HepG2 (cell line): ENCODE data around the gene NFE2L1. TPM values are rescaled to one million over a fixed set of nuclear protein-coding genes. Genes with fewer than 3 reads are reported as not detected.
A peak's percentile ranks its signal among the peaks of the same experiment; 100 is the strongest.

Experiments
- ATAC-seq: fragments of 200-7000 bp; cut with Tn5 transposase; 3 replicates; pipeline ENCODE4 v1.9.1; 2020; ENCODE audit warnings: mild to moderate bottlenecking, moderate library complexity
- BruUV-seq: library from RNA; stranded (reverse); fragments of 400-500 nt; replicated peaks from 2 replicates; lab custom pipeline; 2021; lab: Mats Ljungman, UMichigan
- CTCF ChIA-PET: fragments of 300-600 bp; formaldehyde crosslinking; extraction: SDS; loops from one replicate; lab custom pipeline; 2021; ENCODE audit warnings: low total read pairs, inconsistent platforms, low intra/inter-chr PET ratio; lab: Yijun Ruan, JAX
- POLR2A ChIA-PET: fragments of 350-600 bp; sonication (Branson Sonifier 250); formaldehyde crosslinking; loops from one replicate; lab custom pipeline; 2020; ENCODE audit warnings: antibody characterized with exemption, inconsistent platforms; lab: Yijun Ruan, JAX
- DNase-seq: peaks from one replicate; pipeline ENCODE4 v3.0.0-alpha.2; 2015; ENCODE audit warnings: low spot score
- FAIRE-seq: peaks from 3 replicates; lab custom pipeline; 2011; peaks lifted over from hg19 to GRCh38; lab: Jason Lieb, UNC
- H2AFZ ChIP-seq: one replicate; pipeline ENCODE4 v1.6.1; 2011; ENCODE audit warnings: low read length, inconsistent platforms
- H3K27ac ChIP-seq: fragments of 300-600 bp; 3 replicates; pipeline ENCODE4 v1.8.0; 2011; ENCODE audit warnings: mixed run types, mild to moderate bottlenecking, mixed read lengths, low read length, inconsistent platforms; ENCODE audit not compliant: insufficient read depth; ENCODE audit errors: extremely low read length
- H3K27me3 ChIP-seq, 2 experiments: fragments of 200-600 bp in 1 of 2; 2 replicates in 1 of 2; 3 replicates in 1 of 2; pipeline versions ENCODE4 v1.6.0 to v1.8.0; 2011; ENCODE audit warnings: low read length in 2 of 2, mild to moderate bottlenecking in 2 of 2, moderate library complexity in 2 of 2, inconsistent platforms in 1 of 2; ENCODE audit not compliant: insufficient read depth in 2 of 2, control insufficient read depth in 1 of 2
- H3K36me3 ChIP-seq, 2 experiments: fragments of 200-600 bp in 1 of 2; replicated peaks in 1 of 2; 2 replicates in 1 of 2; 3 replicates in 1 of 2; pipeline versions ENCODE4 v1.5.1 to v1.8.0; 2011; ENCODE audit warnings: low read length in 2 of 2, inconsistent platforms in 1 of 2; ENCODE audit not compliant: insufficient read depth in 2 of 2, control insufficient read depth in 1 of 2
- H3K4me1 ChIP-seq: 2 replicates; pipeline ENCODE4 v1.5.1; 2012; ENCODE audit warnings: low read length, inconsistent platforms; ENCODE audit not compliant: insufficient read depth
- H3K4me2 ChIP-seq: 2 replicates; pipeline ENCODE4 v1.6.0; 2011; ENCODE audit warnings: low read depth, low read length, inconsistent platforms
- H3K4me3 ChIP-seq, 3 experiments: fragments of 200-600 bp in 1 of 3; sonication (generic), shearing (Covaris generic) in 1 of 3; replicated peaks in 1 of 3; 2 replicates each; pipeline ENCODE4 v1.5.1; 2011 to 2016; ENCODE audit warnings: low read length in 3 of 3, inconsistent platforms in 2 of 3, low read depth in 2 of 3, mild to moderate bottlenecking in 2 of 3, control low read depth in 1 of 3, mixed read lengths in 1 of 3; ENCODE audit not compliant: insufficient read depth in 1 of 3
- H3K79me2 ChIP-seq: one replicate; pipeline ENCODE4 v1.6.1; 2011; ENCODE audit warnings: low read length, inconsistent platforms; ENCODE audit not compliant: insufficient read depth
- H3K9ac ChIP-seq: 2 replicates; pipeline ENCODE4 v1.6.0; 2011; ENCODE audit warnings: mild to moderate bottlenecking, low read depth, low read length, inconsistent platforms; ENCODE audit not compliant: insufficient read depth
- H3K9me3 ChIP-seq: 2 replicates; pipeline ENCODE4 v1.5.1; 2012; ENCODE audit warnings: mild to moderate bottlenecking, low read length
- H4K20me1 ChIP-seq: 2 replicates; pipeline ENCODE4 v1.6.0; 2011; ENCODE audit warnings: inconsistent platforms, mild to moderate bottlenecking, low read length, moderate library complexity; ENCODE audit not compliant: insufficient read depth
- AKAP8 ChIP-seq: sonication (generic); formaldehyde crosslinking; IDR thresholded peaks from 2 replicates; pipeline ENCODE4 v1.5.1; 2020; ENCODE audit warnings: mild to moderate bottlenecking, missing genetic modification reagents
- ARNT2 ChIP-seq: sonication (generic); formaldehyde crosslinking; IDR thresholded peaks from 2 replicates; pipeline ENCODE4 v1.8.0; 2022; ENCODE audit warnings: mild to moderate bottlenecking, low read depth, missing genetic modification reagents, moderate library complexity
- ATF4 ChIP-seq, 2 experiments: fragments of 450-650 bp in 1 of 2; sonication (generic) in 1 of 2; formaldehyde crosslinking; IDR thresholded peaks; 2 replicates each; pipeline versions ENCODE4 v1.5.0 to v1.8.0; 2020 to 2022; ENCODE audit warnings: mild to moderate bottlenecking in 1 of 2, missing genetic modification reagents in 1 of 2
- BATF2 ChIP-seq: sonication (generic); formaldehyde crosslinking; IDR thresholded peaks from 2 replicates; pipeline ENCODE4 v1.8.0; 2022; ENCODE audit warnings: mild to moderate bottlenecking, missing genetic modification reagents, moderate library complexity
- CBX5 ChIP-seq: sonication (generic); formaldehyde crosslinking; IDR thresholded peaks from 2 replicates; pipeline ENCODE4 v1.4.0; 2020; ENCODE audit warnings: missing genetic modification reagents, borderline replicate concordance
- CEBPB ChIP-seq: IDR thresholded peaks from 2 replicates; pipeline ENCODE4 v1.6.1; 2011; ENCODE audit warnings: low read depth, low read length, improper control_type of control experiment, borderline replicate concordance
- CEBPG ChIP-seq: IDR thresholded peaks from 2 replicates; pipeline ENCODE4 v1.6.1; 2016
- JUND ChIP-seq: sonication (generic); formaldehyde crosslinking; IDR thresholded peaks from 2 replicates; pipeline ENCODE4 v1.8.0; 2022; ENCODE audit warnings: mild to moderate bottlenecking, missing genetic modification reagents
- KDM6A ChIP-seq: IDR thresholded peaks from 2 replicates; pipeline ENCODE4 v1.6.1; 2016; ENCODE audit warnings: low read depth
- MED1 ChIP-seq: sonication (generic); formaldehyde crosslinking; IDR thresholded peaks from 2 replicates; pipeline ENCODE4 v1.4.0; 2020; ENCODE audit warnings: missing genetic modification reagents
- NFKBIZ ChIP-seq: IDR thresholded peaks from 2 replicates; pipeline ENCODE4 v1.6.1; 2018; ENCODE audit warnings: missing genetic modification reagents, missing compliant biosample characterization
- NR2C2 ChIP-seq: sonication (generic); formaldehyde crosslinking; IDR thresholded peaks from 2 replicates; pipeline ENCODE4 v1.4.0; 2020; ENCODE audit warnings: missing genetic modification reagents, mild to moderate bottlenecking, moderate library complexity, borderline replicate concordance
- PHB2 ChIP-seq: fragments of 450-650 bp; IDR thresholded peaks from 2 replicates; pipeline ENCODE4 v1.6.1; 2018; ENCODE audit not compliant: partially characterized antibody
- PLRG1 ChIP-seq: fragments of 450-650 bp; conservative IDR thresholded peaks from 2 replicates; pipeline ENCODE4 v1.6.1; 2016
- POLR2A ChIP-seq, 2 experiments: IDR thresholded peaks; 2 replicates each; pipeline ENCODE4 v1.6.1; 2011; ENCODE audit warnings: low read depth in 2 of 2, low read length in 2 of 2, mild to moderate bottlenecking in 1 of 2, moderate library complexity in 1 of 2; ENCODE audit not compliant: insufficient read depth in 1 of 2
- RBFOX2 ChIP-seq: fragments of 200-400 bp; formaldehyde crosslinking; IDR thresholded peaks from 2 replicates; pipeline ENCODE4 v1.6.1; 2017; ENCODE audit warnings: low read depth, mild to moderate bottlenecking, low read length
- REPIN1 ChIP-seq: sonication (generic); formaldehyde crosslinking; IDR thresholded peaks from 2 replicates; pipeline ENCODE4 v1.8.0; 2022; ENCODE audit warnings: missing genetic modification reagents, low read depth, mild to moderate bottlenecking, borderline replicate concordance
- XBP1 ChIP-seq: sonication (generic); formaldehyde crosslinking; IDR thresholded peaks from 2 replicates; pipeline ENCODE4 v1.5.0; 2020; ENCODE audit warnings: missing genetic modification reagents
- ZNF24 ChIP-seq: fragments of 450-650 bp; IDR thresholded peaks from 2 replicates; pipeline ENCODE4 v1.6.1; 2017; ENCODE audit warnings: antibody characterized with exemption, mild to moderate bottlenecking
- ZNF547 ChIP-seq: sonication (generic); formaldehyde crosslinking; IDR thresholded peaks from 2 replicates; pipeline ENCODE4 v1.5.1; 2020; ENCODE audit warnings: mild to moderate bottlenecking, missing genetic modification reagents
- WGBS: methylation state at CpG from one replicate; pipeline ENCODE4 v1.1.6; 2017; ENCODE audit warnings: low lambda C conversion rate; 5-methylcytosine and 5-hydroxymethylcytosine counted together
- in situ Hi-C: cut with HindIII; loops from 2 replicates; pipeline ENCODE4 v1.10.0; 2017; ENCODE audit warnings: low pct_unique_long_range_greater_than_20kb; ENCODE audit not compliant: extremely low pct_ligation_motif_present
- intact Hi-C: fragments of 100-400 bp; cut with micrococcal nuclease; formaldehyde crosslinking; loops from one replicate; pipeline ENCODE4 v1.10.0; 2022; ENCODE audit not compliant: unreplicated experiment
- polyA plus RNA-seq, 8 experiments: library from polyadenylated mRNA; depleted of rRNA in 3 of 8; stranded (reverse) in 7 of 8; unstranded in 1 of 8; fragments of >200 nt; fragmentation: Illumina TruSeq in 4 of 8; extraction: Trizol in 4 of 8; gene quantifications; 2 replicates each; pipeline versions ENCODE4 v1.2.1 to v1.2.3, GENCODE V29; 2011 to 2016; ENCODE audit warnings: low read depth in 4 of 8, missing spikeins in 1 of 8, mixed read lengths in 1 of 8; ENCODE audit not compliant: insufficient read depth in 1 of 8
- total RNA-seq, 5 experiments: library from RNA; depleted of rRNA; stranded (reverse); fragments of >200 nt; fragmentation: Illumina TruSeq; extraction: Trizol; gene quantifications; 2 replicates each; pipeline ENCODE4 v1.2.3, GENCODE V29; 2016; ENCODE audit warnings: low read depth in 1 of 5

Gene NFE2L1
- total and polyA plus RNA-seq, 2 of the 13 experiments (the other 11 are each of a cell fraction or from before 2014, with no cell fraction given): 67.0 to 234 TPM

- no peak for ATAC-seq
- ChIA-PET POLR2A (interaction anchor here (1.7 to 3.4 kb wide), 2 partner anchors 7 to 9 kb away, joined by 5 to 29 read pairs; partner anchors contain the start of gene NFE2L1), CTCF (no interaction called here)
- H3K79me2 ChIP-seq: peaks cover 34% of the 10 kb centered on the region
- no peak overlapping the region for H2AFZ ChIP-seq
- H3K4me1 ChIP-seq: peaks cover 47% of the 10 kb centered on the region
- H3K4me3 ChIP-seq: no peak overlapping the region
- peaks cover 46% of the 10 kb centered on the region for H4K20me1 ChIP-seq
- no peaks in the 10 kb centered on the region for H3K27me3 ChIP-seq
- H3K9me3 ChIP-seq: no peaks in the 10 kb centered on the region
- no peak for DNase-seq
- no peak overlapping the region for H3K9ac ChIP-seq
- peaks cover 53 to 94% of the 10 kb centered on the region in 2 experiments for H3K36me3 ChIP-seq
- H3K27ac ChIP-seq: peak overlapping the region; percentile 25
- FAIRE-seq: no peak
- in situ Hi-C loops (no loop called here), intact Hi-C loops (no loop called here)
- 96% methylated on average over 4 of the region's 5 CpGs for WGBS
- H3K4me2 ChIP-seq: no peak overlapping the region
- BruUV-seq: no TSS peak
- TF ChIP-seq ZNF24 (no peak), ATF4 (CRISPR knock-in tag; IDR thresholded peaks at IDR 0.05) (peak in 1 of 2 experiments; percentile 97; a peak in 2 of 4 replicates), MED1 (CRISPR knock-in tag) (0 out of 2 replicates have a peak, but pooled peaks have one; percentile 12), RBFOX2 (0 out of 2 replicates have a peak, but pooled peaks have one; percentile 25), PHB2 (no peak), CEBPG (peak; percentile 73), NFKBIZ (CRISPR knock-in tag) (0 out of 2 replicates have a peak, but pooled peaks have one; percentile 42), CEBPB (peak; percentile 71; the same call in 1 of the 2 replicates), POLR2A (IDR thresholded peaks at IDR 0.05; ENCODE audit: insufficient read depth in 1 of 2, low read depth in 2 of 2, low read length in 2 of 2) (peak in 1 of 2 experiments; percentile 44; a peak in 2 of 4 replicates), BATF2 (CRISPR knock-in tag) (no peak), ZNF547 (no peak), KDM6A (CRISPR knock-in tag) (no peak), JUND (CRISPR knock-in tag) (no peak), ARNT2 (CRISPR knock-in tag) (no peak), NR2C2 (no peak), REPIN1 (CRISPR knock-in tag) (no peak), XBP1 (CRISPR knock-in tag) (no peak), CBX5 (CRISPR knock-in tag) (peak; percentile 28; the same call in 1 of the 2 replicates), AKAP8 (CRISPR knock-in tag) (peak; percentile 61; the same call in 1 of the 2 replicates), PLRG1 (no peak)
- TF ChIP-seq, all 625 proteins: peak for 9
Observed at GRCh38 chr17:48055531-48056245, 7.5 kb downstream of the NFE2L1 start.
